Activated CD8-positive, alpha-beta memory T cell treated with anti-CD3 and anti-CD28 coated beads, Interleukin-2, amount 10 ng/mL, durations not matched to agents 7 days and 5 days (primary cell): ENCODE results near the gene SLCO2A1. TPM values are rescaled to one million over a fixed set of nuclear protein-coding genes. Genes with fewer than 3 reads are reported as not detected.

Experiments
- ATAC-seq: fragments of 150-1000 bp; cut with Tn5 transposase; one replicate; pipeline ENCODE4 v1.10.0; 2021; ENCODE audit warnings: moderate library complexity
- CTCF ChIA-PET: fragments of 350-600 bp; sonication (Branson Sonifier 250); formaldehyde crosslinking; loops from one replicate; lab custom pipeline; 2021; ENCODE audit warnings: antibody characterized with exemption; lab: Charles Lee
- DNase-seq: peaks from one replicate; pipeline ENCODE4 v3.0.0-alpha.2; 2020
- H3K27ac Mint-ChIP-seq: one replicate; pipeline ENCODE4 v1.8.0; 2021; ENCODE audit warnings: mild to moderate bottlenecking, mixed read lengths
- H3K27me3 Mint-ChIP-seq: one replicate; pipeline ENCODE4 v1.8.0; 2021; ENCODE audit warnings: mixed read lengths
- H3K36me3 Mint-ChIP-seq: one replicate; pipeline ENCODE4 v1.8.0; 2021; ENCODE audit warnings: mild to moderate bottlenecking, mixed read lengths
- H3K4me1 Mint-ChIP-seq: one replicate; pipeline ENCODE4 v1.8.0; 2021; ENCODE audit warnings: mixed read lengths
- H3K4me3 Mint-ChIP-seq: one replicate; pipeline ENCODE4 v1.8.0; 2021; ENCODE audit warnings: mild to moderate bottlenecking, moderate library complexity, mixed read lengths
- H3K9me3 Mint-ChIP-seq: one replicate; pipeline ENCODE4 v1.8.0; 2022; ENCODE audit warnings: low read depth, mixed read lengths
- total RNA-seq, 2 experiments: library from RNA; stranded (reverse); gene quantifications; one replicate each; pipeline ENCODE4 v1.2.3, GENCODE V29; 2021

SLCO2A1 gene
- total RNA-seq, 2 experiments from 2014 or later, result not detected

DNA sequence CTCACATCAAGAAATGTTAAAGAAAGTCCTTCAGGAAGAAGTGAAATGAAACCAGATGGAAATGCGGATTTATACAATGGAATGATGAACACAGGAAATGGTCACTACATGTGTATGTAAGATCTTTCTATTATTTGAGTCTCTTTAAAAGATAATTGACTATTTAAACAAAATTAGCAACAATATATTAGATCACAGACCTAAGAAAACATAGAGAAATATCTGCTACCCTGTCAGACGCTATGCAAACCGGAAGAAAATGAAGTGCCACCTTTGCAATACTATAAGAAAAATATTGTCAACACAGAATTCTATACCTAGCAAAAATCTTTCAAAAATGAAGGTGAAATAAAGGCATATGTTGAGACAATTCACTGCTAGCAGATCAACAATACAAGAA, 151.2 kb downstream of the SLCO2A1 start:
- H3K27me3 Mint-ChIP-seq, result peaks cover 23% of the 10 kb centered on the region
- no peak overlapping the region for H3K4me3 Mint-ChIP-seq
- H3K27ac Mint-ChIP-seq, result no peak overlapping the region
- DNase-seq (no peak), ATAC-seq (no peak)
- CTCF ChIA-PET, result no interaction called here
- peaks cover 40% of the 10 kb centered on the region for H3K4me1 Mint-ChIP-seq
- H3K36me3 Mint-ChIP-seq, result peaks cover 9% of the 10 kb centered on the region
- H3K9me3 Mint-ChIP-seq, result peaks cover 4% of the 10 kb centered on the region

Other genes starting within 250 kb of the SLCO2A1 start
- gene SRPRB, start 224.1 kb downstream of the SLCO2A1 start, total RNA-seq, result 10 to 100 TPM; 44.2 to 61.3 TPM
- 1 to 10 TPM; 1.0 to 1.3 TPM for gene RAB6B, start 134.0 kb downstream of the SLCO2A1 start, total RNA-seq
- 1 to 10 TPM; 7.7 to 8.6 TPM for gene RYK, start 220.9 kb upstream of the SLCO2A1 start, total RNA-seq